SU-DHL-6 (cell line): ENCODE measurements around the gene BTN3A1.

Experiments
- EZH2phosphoT487 ChIP-seq: fragments of 200-600 bp; sonication (generic), shearing (Covaris generic); conservative IDR thresholded peaks from 2 replicates; pipeline ENCODE4 v1.6.1; 2018; ENCODE audit warnings: mild to moderate bottlenecking, antibody characterized with exemption, low read length, moderate library complexity, mixed read lengths
- TF ChIP-seq, protein P1 (sequence below): fragments of 200-600 bp; sonication (generic); IDR thresholded peaks from one replicate; pipeline ENCODE4 v1.5.1; 2017; ENCODE audit warnings: antibody characterized with exemption, mild to moderate bottlenecking, low read length, moderate library complexity; ENCODE audit not compliant: insufficient read depth, poor library complexity, severe bottlenecking

DNA sequence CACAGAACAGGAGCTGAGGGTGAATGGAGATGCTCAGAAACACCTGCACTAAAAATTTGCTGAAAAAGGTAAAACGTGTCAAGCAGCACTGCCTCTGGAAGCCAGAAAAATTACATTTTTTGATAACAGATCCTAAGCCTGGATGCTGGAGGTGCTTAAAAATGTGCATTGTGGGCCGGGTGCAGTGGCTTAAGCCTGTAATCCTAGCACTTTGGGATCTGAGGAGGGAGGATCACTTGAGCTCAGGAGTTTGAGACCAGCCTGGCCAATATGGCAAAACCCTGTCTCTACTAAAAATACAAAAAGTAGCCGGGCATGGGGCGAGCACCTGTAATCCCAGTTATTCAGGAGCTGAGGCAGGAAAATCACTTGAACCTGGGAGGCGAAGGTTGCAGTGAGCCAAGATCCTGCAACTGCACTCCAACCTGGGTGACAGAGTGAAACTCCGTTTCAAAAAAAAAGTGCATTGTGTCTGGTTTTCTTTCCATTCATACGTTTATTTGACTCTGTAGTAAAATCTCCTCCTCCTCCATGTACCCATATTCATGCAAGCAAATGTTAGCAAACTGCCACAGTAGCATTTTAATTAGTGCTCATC is 587 bp upstream of the BTN3A1 start:
- TF ChIP-seq, protein P1, sequence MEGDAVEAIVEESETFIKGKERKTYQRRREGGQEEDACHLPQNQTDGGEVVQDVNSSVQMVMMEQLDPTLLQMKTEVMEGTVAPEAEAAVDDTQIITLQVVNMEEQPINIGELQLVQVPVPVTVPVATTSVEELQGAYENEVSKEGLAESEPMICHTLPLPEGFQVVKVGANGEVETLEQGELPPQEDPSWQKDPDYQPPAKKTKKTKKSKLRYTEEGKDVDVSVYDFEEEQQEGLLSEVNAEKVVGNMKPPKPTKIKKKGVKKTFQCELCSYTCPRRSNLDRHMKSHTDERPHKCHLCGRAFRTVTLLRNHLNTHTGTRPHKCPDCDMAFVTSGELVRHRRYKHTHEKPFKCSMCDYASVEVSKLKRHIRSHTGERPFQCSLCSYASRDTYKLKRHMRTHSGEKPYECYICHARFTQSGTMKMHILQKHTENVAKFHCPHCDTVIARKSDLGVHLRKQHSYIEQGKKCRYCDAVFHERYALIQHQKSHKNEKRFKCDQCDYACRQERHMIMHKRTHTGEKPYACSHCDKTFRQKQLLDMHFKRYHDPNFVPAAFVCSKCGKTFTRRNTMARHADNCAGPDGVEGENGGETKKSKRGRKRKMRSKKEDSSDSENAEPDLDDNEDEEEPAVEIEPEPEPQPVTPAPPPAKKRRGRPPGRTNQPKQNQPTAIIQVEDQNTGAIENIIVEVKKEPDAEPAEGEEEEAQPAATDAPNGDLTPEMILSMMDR, result no peak
- no peak for TF ChIP-seq EZH2phosphoT487
